WTC11 (cell line): ENCODE results near the gene CMTR1. TPM values are rescaled to one million over a fixed set of nuclear protein-coding genes. Genes with fewer than 3 reads are reported as not detected.

Source experiments
- ATAC-seq: fragments of 200-7000 bp; cut with Tn5 transposase; 2 replicates; pipeline ENCODE4 v1.10.0; 2021; ENCODE audit warnings: mild to moderate bottlenecking, moderate library complexity
- CTCF ChIA-PET: fragments of 300-600 bp; sonication (Branson Sonifier 250); formaldehyde crosslinking; loops from one replicate; lab custom pipeline; 2021; ENCODE audit warnings: antibody characterized with exemption; lab: Charles Lee
- POLR2A ChIA-PET: fragments of 350-600 bp; sonication (Branson Sonifier 250); formaldehyde crosslinking; loops from one replicate; lab custom pipeline; 2021; ENCODE audit warnings: antibody characterized with exemption; lab: Charles Lee
- DNase-seq: peaks from one replicate; pipeline ENCODE4 v3.0.0; 2021; ENCODE audit warnings: low spot score
- H3K27ac Mint-ChIP-seq: 2 replicates; pipeline ENCODE4 v1.8.0; 2021; ENCODE audit warnings: mixed read lengths
- H3K27me3 Mint-ChIP-seq: 2 replicates; pipeline ENCODE4 v1.8.0; 2021; ENCODE audit warnings: low read depth, mild to moderate bottlenecking, moderate library complexity, mixed read lengths
- H3K36me3 Mint-ChIP-seq: 2 replicates; pipeline ENCODE4 v1.8.0; 2021; ENCODE audit warnings: mixed read lengths
- H3K4me1 Mint-ChIP-seq: 2 replicates; pipeline ENCODE4 v1.8.0; 2022; ENCODE audit warnings: mixed read lengths
- H3K4me3 Mint-ChIP-seq: 2 replicates; pipeline ENCODE4 v1.8.0; 2021; ENCODE audit warnings: mild to moderate bottlenecking, moderate library complexity, mixed read lengths
- H3K9me3 Mint-ChIP-seq: 2 replicates; pipeline ENCODE4 v1.8.0; 2021; ENCODE audit warnings: mixed read lengths
- ATF1 ChIP-seq: sonication (generic); formaldehyde crosslinking; IDR thresholded peaks from 2 replicates; pipeline ENCODE4 v1.8.1; 2023; ENCODE audit warnings: mild to moderate bottlenecking, moderate library complexity, missing genetic modification reagents
- FOXP1 ChIP-seq: sonication (generic); formaldehyde crosslinking; IDR thresholded peaks from 2 replicates; pipeline ENCODE4 v1.8.0; 2022; ENCODE audit warnings: missing genetic modification reagents, mild to moderate bottlenecking, moderate library complexity, borderline replicate concordance
- IRF2 ChIP-seq: sonication (generic); formaldehyde crosslinking; IDR thresholded peaks from 2 replicates; pipeline ENCODE4 v1.8.0; 2022; ENCODE audit warnings: low read depth, missing genetic modification reagents, borderline replicate concordance
- JUN ChIP-seq: sonication (generic); formaldehyde crosslinking; IDR thresholded peaks from 2 replicates; pipeline ENCODE4 v1.8.0; 2023; ENCODE audit warnings: mild to moderate bottlenecking, missing genetic modification reagents
- MYBL2 ChIP-seq: sonication (generic); formaldehyde crosslinking; IDR thresholded peaks from 2 replicates; pipeline ENCODE4 v1.8.1; 2023; ENCODE audit warnings: mild to moderate bottlenecking, moderate library complexity, missing genetic modification reagents
- NR2C2 ChIP-seq: sonication (generic); formaldehyde crosslinking; IDR thresholded peaks from 2 replicates; pipeline ENCODE4 v1.8.0; 2022; ENCODE audit warnings: mild to moderate bottlenecking, missing genetic modification reagents
- NR3C1 ChIP-seq: sonication (generic); formaldehyde crosslinking; conservative IDR thresholded peaks from 2 replicates; pipeline ENCODE4 v1.8.1; 2023; ENCODE audit warnings: low read depth, mild to moderate bottlenecking, missing genetic modification reagents
- RORB ChIP-seq: fragments of 250-450 bp; sonication (Bioruptor Pico); IDR thresholded peaks from 2 replicates; pipeline ENCODE4 v1.9.0; 2021; ENCODE audit warnings: mild to moderate bottlenecking
- SMAD4 ChIP-seq: sonication (generic); formaldehyde crosslinking; IDR thresholded peaks from 2 replicates; pipeline ENCODE4 v1.8.0; 2022; ENCODE audit warnings: mild to moderate bottlenecking, missing genetic modification reagents
- TCF7 ChIP-seq: sonication (generic); formaldehyde crosslinking; IDR thresholded peaks from 2 replicates; pipeline ENCODE4 v1.8.0; 2022; ENCODE audit warnings: mild to moderate bottlenecking, low read depth, missing genetic modification reagents, moderate library complexity
- TEAD4 ChIP-seq: sonication (generic); formaldehyde crosslinking; IDR thresholded peaks from 2 replicates; pipeline ENCODE4 v1.8.0; 2022; ENCODE audit warnings: mild to moderate bottlenecking, missing genetic modification reagents
- ZNF263 ChIP-seq: sonication (generic); formaldehyde crosslinking; IDR thresholded peaks from 2 replicates; pipeline ENCODE4 v1.8.1; 2022; ENCODE audit warnings: low read depth, mild to moderate bottlenecking, moderate library complexity, missing genetic modification reagents
- total RNA-seq: library from RNA; stranded (reverse); gene quantifications from 3 replicates; pipeline ENCODE4 v1.2.3, GENCODE V29; 2021
- TF ChIP-seq, protein P1 (sequence below): sonication (generic); formaldehyde crosslinking; IDR thresholded peaks from 2 replicates; pipeline ENCODE4 v1.8.1; 2023; ENCODE audit warnings: mild to moderate bottlenecking, moderate library complexity, missing genetic modification reagents
- TF ChIP-seq, protein P2 (sequence below): fragments of 250-450 bp; sonication (Bioruptor Pico); IDR thresholded peaks from 2 replicates; pipeline ENCODE4 v1.8.0; 2021; ENCODE audit warnings: mild to moderate bottlenecking
- TF ChIP-seq, protein P3 (sequence below): sonication (generic); formaldehyde crosslinking; IDR thresholded peaks from 2 replicates; pipeline ENCODE4 v1.8.1; 2023; ENCODE audit warnings: mild to moderate bottlenecking, missing genetic modification reagents

CMTR1 gene
- total RNA-seq, 1 experiment from 2014 or later, result 38.6 TPM

DNA sequence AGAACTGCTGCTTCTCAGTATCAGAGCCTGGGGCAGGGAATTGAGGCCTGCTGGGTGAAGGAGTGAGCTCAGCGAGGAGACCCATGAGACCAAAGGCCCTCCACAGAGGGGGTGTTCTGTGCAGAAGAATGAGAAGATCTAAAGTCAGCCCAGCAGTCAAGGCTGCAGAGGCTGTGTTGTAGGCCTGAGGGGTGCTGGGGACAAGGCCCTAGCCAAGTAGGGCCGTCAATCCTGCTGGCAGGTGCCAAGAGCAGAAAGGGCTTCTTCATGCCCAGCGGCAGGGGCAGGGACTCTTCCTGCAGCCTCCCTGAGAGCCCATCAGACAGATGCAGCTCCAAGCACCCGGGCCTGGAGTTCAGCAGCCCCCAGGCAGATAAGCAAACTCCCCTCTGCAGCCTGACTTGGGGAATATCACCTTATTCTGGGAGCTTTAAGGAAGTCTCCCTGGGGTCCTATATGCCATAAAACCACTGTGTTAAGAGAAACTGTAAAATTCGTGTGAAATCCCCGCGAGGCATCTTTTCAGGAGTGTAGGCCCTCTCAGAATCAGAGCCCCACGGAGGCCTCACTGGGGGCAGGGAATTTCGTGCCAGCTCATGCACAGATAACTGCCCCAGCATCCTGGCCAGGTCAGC lies 57.6 kb downstream of the CMTR1 start:
- ATAC-seq, result no peak
- Mint-ChIP-seq H3K4me1 (peaks cover 45% of the 10 kb centered on the region), H3K27ac (no peak overlapping the region), H3K36me3 (peaks cover 3% of the 10 kb centered on the region; the same call in 1 of the 2 replicates), H3K27me3 (no peaks in the 10 kb centered on the region), H3K4me3 (no peak overlapping the region), H3K9me3 (no peaks in the 10 kb centered on the region)
- DNase-seq, result no peak
- ChIA-PET CTCF (interaction anchor here (1.2 to 3.3 kb wide), 3 partner anchors 46 to 75 kb away, joined by 3 to 20 read pairs (median 16); no protein-coding TSS in a partner anchor), POLR2A (no interaction called here)
- TF ChIP-seq TCF7 (CRISPR knock-in tag) (no peak), IRF2 (no peak), NR2C2 (no peak), FOXP1 (CRISPR knock-in tag) (no peak), ZNF263 (CRISPR knock-in tag) (no peak), JUN (CRISPR knock-in tag) (no peak)
- TF ChIP-seq, protein P1, sequence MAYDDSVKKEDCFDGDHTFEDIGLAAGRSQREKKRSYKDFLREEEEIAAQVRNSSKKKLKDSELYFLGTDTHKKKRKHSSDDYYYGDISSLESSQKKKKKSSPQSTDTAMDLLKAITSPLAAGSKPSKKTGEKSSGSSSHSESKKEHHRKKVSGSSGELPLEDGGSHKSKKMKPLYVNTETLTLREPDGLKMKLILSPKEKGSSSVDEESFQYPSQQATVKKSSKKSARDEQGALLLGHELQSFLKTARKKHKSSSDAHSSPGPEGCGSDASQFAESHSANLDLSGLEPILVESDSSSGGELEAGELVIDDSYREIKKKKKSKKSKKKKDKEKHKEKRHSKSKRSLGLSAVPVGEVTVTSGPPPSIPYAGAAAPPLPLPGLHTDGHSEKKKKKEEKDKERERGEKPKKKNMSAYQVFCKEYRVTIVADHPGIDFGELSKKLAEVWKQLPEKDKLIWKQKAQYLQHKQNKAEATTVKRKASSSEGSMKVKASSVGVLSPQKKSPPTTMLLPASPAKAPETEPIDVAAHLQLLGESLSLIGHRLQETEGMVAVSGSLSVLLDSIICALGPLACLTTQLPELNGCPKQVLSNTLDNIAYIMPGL (CRISPR knock-in tag), result no peak
- TF ChIP-seq, protein P2, sequence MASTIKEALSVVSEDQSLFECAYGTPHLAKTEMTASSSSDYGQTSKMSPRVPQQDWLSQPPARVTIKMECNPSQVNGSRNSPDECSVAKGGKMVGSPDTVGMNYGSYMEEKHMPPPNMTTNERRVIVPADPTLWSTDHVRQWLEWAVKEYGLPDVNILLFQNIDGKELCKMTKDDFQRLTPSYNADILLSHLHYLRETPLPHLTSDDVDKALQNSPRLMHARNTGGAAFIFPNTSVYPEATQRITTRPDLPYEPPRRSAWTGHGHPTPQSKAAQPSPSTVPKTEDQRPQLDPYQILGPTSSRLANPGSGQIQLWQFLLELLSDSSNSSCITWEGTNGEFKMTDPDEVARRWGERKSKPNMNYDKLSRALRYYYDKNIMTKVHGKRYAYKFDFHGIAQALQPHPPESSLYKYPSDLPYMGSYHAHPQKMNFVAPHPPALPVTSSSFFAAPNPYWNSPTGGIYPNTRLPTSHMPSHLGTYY, result no peak

DNA sequence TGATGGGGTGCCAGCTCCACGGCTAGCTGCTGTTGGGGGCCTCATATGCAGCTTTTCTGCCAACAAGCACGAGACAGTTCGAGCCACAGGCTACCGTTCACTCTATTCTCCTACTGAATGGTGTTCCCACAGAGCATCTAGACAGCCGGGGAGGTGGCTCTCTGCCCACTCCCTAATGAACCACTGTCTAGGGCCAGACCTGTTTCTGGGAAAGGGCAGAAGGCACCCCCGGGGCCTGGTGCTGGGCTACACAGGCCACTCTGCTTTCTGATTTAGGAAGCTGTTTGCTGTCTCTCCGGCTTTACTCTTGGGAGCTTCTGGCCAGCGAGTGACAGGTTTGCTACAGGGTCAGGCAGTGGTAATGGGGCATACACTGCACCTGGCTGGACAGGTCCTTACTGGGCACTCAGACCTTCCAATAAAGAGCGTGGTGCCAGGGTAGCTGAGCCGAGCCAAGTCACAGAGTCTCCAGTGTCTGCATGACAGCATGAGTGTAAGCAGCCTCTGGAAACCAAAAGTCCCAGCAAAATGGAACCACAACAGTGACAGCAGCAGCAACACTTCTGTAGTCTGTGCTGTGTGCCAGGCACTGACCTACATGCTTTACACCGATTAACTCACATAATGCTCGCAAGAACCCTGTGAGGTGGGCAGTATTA lies 58.3 kb downstream of the CMTR1 start:
- Mint-ChIP-seq H3K9me3 (no peaks in the 10 kb centered on the region), H3K27me3 (no peaks in the 10 kb centered on the region), H3K4me1 (peaks cover 45% of the 10 kb centered on the region), H3K4me3 (no peak overlapping the region), H3K27ac (no peak overlapping the region), H3K36me3 (peaks cover 3% of the 10 kb centered on the region; the same call in 1 of the 2 replicates)
- CTCF ChIA-PET, result interaction anchor here (1.2 to 3.3 kb wide), 6 partner anchors 45 to 201 kb away, joined by 3 to 20 read pairs (median 10); no protein-coding TSS in a partner anchor
- DNase-seq (no peak), ATAC-seq (no peak)
- POLR2A ChIA-PET, result interaction anchor here (0.6 to 1.2 kb wide), 2 partner anchors 9 to 47 kb away, joined by 4 to 5 read pairs; partner anchors contain the start of gene CCDC167
- TF ChIP-seq TEAD4 (CRISPR knock-in tag) (no peak), ATF1 (CRISPR knock-in tag) (no peak), RORB (CRISPR knock-in tag) (no peak), SMAD4 (CRISPR knock-in tag) (no peak), NR3C1 (no peak)
- TF ChIP-seq, protein P3, sequence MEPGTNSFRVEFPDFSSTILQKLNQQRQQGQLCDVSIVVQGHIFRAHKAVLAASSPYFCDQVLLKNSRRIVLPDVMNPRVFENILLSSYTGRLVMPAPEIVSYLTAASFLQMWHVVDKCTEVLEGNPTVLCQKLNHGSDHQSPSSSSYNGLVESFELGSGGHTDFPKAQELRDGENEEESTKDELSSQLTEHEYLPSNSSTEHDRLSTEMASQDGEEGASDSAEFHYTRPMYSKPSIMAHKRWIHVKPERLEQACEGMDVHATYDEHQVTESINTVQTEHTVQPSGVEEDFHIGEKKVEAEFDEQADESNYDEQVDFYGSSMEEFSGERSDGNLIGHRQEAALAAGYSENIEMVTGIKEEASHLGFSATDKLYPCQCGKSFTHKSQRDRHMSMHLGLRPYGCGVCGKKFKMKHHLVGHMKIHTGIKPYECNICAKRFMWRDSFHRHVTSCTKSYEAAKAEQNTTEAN (CRISPR knock-in tag), result 0 out of 2 replicates have a peak, but pooled peaks have one; percentile 43
- TF ChIP-seq, protein P1 (CRISPR knock-in tag), result no peak

DNA sequence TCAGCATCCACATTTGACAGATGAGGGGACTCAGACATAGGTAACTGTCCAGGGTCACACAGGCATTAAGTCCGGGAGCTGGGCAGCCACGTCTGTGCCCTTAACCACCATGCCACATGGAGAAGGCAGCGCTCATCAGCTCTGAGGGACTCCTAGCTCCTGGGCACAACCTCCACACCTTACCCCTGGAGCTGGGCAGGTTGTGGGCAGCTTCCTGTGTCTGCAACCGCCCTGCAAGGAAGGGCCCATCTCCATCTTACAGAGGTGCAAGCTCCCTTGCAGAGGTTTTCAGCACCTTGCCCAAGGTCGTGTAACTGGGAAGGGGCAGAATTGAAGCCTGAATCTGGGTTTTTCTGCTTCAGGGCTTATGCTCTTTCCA lies 58.8 kb downstream of the CMTR1 start:
- peaks cover 3% of the 10 kb centered on the region; the same call in 1 of the 2 replicates for H3K36me3 Mint-ChIP-seq
- TF ChIP-seq MYBL2 (CRISPR knock-in tag), result no peak
- TF ChIP-seq, protein P3 (CRISPR knock-in tag), result 0 out of 2 replicates have a peak, but pooled peaks have one; percentile 3
- TF ChIP-seq, all 79 proteins: peak for 1
- POLR2A ChIA-PET, result interaction anchor here (0.6 to 1.2 kb wide), 3 partner anchors 8 to 1568 kb away, joined by 3 to 5 read pairs (median 4); partner anchors contain the start of gene CCDC167
- no peak for ATAC-seq
- H3K27me3 Mint-ChIP-seq, result no peaks in the 10 kb centered on the region
- no peak overlapping the region for H3K4me3 Mint-ChIP-seq
- no peak for DNase-seq
- H3K27ac Mint-ChIP-seq, result peak overlapping the region; percentile 81; the same call in 1 of the 2 replicates
- H3K4me1 Mint-ChIP-seq, result peaks cover 46% of the 10 kb centered on the region
- H3K9me3 Mint-ChIP-seq, result no peaks in the 10 kb centered on the region
- CTCF ChIA-PET, result interaction anchor here (0.9 to 3.3 kb wide), 6 partner anchors 45 to 200 kb away, joined by 3 to 20 read pairs (median 10); no protein-coding TSS in a partner anchor
